ENCODE data around the gene UPK3A. TPM values are rescaled to one million over a fixed set of nuclear protein-coding genes. Genes with fewer than 3 reads are reported as not detected.
"Not testable (repeated sequence)": the region's sequence is repeated elsewhere in the genome, so short reads cannot be mapped to it uniquely, and the experiment has no call there.

The UPK3A gene
- total RNA-seq, 4 donors from 2014 or later = not detected

DNA sequence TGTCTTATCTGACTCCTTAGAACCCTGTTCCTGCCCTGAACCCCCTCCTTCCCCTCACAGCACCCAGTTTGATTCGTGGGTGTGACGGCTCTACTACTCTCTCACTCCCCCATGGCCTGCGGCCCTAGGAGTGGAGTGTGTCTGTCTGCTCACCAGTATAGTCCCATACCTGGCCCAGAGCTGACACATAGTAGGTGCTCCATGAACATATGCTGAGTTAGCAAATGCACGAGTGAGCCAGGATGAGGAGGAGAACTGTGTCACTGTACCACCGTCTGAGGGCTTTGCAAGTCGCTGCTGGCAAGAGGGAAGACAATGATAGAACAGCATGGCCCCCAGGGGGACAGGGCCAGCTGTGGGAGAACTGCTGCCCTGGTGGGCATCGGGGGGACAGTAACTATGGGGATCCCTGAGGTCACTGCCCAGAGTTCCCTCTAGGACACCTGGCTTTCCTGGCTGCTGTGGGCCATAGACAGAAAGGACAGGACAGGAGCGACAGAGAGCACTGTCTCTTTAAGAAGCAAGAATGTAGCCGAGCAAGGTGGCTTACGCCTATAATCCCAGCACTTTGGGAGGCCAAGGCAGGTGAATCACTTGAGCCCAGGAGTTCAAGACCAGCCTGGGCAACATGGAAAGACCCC, 24.9 kb upstream of the UPK3A start:
- TF ChIP-seq POLR2AphosphoS5 (IDR thresholded peaks at IDR 0.05) (no peak), POLR2A (IDR thresholded peaks at IDR 0.05) (no peak), EP300 (IDR thresholded peaks at IDR 0.05) (no peak)
- TF ChIP-seq, protein P1, sequence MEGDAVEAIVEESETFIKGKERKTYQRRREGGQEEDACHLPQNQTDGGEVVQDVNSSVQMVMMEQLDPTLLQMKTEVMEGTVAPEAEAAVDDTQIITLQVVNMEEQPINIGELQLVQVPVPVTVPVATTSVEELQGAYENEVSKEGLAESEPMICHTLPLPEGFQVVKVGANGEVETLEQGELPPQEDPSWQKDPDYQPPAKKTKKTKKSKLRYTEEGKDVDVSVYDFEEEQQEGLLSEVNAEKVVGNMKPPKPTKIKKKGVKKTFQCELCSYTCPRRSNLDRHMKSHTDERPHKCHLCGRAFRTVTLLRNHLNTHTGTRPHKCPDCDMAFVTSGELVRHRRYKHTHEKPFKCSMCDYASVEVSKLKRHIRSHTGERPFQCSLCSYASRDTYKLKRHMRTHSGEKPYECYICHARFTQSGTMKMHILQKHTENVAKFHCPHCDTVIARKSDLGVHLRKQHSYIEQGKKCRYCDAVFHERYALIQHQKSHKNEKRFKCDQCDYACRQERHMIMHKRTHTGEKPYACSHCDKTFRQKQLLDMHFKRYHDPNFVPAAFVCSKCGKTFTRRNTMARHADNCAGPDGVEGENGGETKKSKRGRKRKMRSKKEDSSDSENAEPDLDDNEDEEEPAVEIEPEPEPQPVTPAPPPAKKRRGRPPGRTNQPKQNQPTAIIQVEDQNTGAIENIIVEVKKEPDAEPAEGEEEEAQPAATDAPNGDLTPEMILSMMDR (IDR thresholded peaks at IDR 0.05) = no peak
- Histone ChIP-seq H3K27me3 (no peaks in the 10 kb centered on the region), H3K27ac (no peak overlapping the region), H3K4me3 (no peak overlapping the region), H3K4me1 (peaks cover 0 to 22% (median 8%) of the 10 kb centered on the region in 3 donors), H3K36me3 (no peaks in the 10 kb centered on the region), H3K9me3 (no peaks in the 10 kb centered on the region)
- 71 to 81% methylated on average over 4 to 5 of the region's 10 CpGs for WGBS, 2 donors (ENCODE audit: low coverage in 1 of 2)
- ATAC-seq = no peak

DNA sequence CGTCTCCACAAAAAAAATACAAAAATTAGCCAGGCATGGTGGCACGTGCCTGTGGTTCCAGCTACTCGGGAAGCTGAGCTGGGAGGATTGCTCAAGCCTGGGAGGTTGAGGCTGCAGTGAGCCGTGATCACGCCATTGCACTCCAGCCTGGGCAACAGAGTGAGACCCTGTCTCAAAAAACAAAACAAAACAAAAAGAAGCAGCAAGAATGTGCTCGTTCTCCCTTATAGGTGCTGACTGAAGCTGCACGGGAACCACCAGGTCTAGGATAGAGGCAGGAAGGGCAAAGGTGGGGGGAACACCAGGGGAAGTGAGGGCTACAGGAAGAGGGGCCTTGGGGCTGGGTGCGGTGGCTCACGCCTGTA, 24.4 kb upstream of the UPK3A start:
- not testable (repeated sequence) for H3K27me3 ChIP-seq, ATAC-seq, H3K9me3 ChIP-seq, H3K36me3 ChIP-seq, H3K4me3 ChIP-seq, H3K27ac ChIP-seq
- 58 to 65% methylated on average over 2 to 4 of the region's 9 CpGs for WGBS, 2 donors (ENCODE audit: low coverage in 1 of 2)
- peaks cover 0 to 22% (median 8%) of the 10 kb centered on the region in 3 donors for H3K4me1 ChIP-seq

DNA sequence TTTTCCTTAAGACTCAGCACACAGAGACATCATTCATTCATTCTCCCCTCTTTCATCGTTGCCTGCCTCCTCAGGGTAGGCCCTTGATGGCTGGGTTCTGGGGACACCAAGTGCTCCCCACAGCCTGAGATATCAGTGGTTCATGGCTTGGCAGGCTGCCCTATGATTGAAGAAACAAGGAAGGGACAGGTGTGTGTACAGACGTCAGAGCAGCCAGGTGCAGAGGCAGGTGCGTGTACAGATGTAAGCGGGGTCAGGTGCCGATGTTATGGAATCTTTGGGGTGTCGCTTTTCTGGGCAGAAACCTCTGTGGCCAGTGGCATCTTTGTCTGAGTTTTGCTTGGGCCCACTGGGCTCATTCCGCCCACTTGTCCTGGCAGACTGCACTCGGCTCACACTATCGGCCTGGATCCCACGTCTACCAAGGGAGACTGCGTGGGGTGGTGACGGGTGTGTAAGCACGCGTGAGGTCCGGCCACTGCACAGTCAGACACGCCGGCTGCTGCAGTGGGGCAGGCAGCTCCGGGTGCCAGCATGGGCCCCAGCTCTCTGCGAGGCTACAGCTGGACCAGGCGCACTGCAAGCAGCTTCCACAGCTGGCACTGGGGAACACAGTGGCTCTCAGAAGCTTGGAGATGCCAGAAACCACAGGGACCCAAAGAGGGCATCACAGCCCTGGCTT, 23.2 kb upstream of the UPK3A start:
- TF ChIP-seq POLR2AphosphoS5 (IDR thresholded peaks at IDR 0.05) (no peak), EP300 (IDR thresholded peaks at IDR 0.05) (no peak), POLR2A (IDR thresholded peaks at IDR 0.05) (no peak)
- TF ChIP-seq, protein P1 (IDR thresholded peaks at IDR 0.05) = no peak
- peaks cover 0 to 22% (median 8%) of the 10 kb centered on the region in 3 donors for H3K4me1 ChIP-seq
- 100% methylated on average over 3 of the region's 20 CpGs; no CpG with 5 or more reads in 1 of the 2 donors for WGBS, 2 donors (ENCODE audit: low coverage in 1 of 2)
- no peak overlapping the region for H3K27ac ChIP-seq
- H3K4me3 ChIP-seq = no peak overlapping the region
- no peaks in the 10 kb centered on the region for H3K27me3 ChIP-seq
- no peaks in the 10 kb centered on the region for H3K36me3 ChIP-seq
- no peaks in the 10 kb centered on the region for H3K9me3 ChIP-seq
- ATAC-seq = no peak

DNA sequence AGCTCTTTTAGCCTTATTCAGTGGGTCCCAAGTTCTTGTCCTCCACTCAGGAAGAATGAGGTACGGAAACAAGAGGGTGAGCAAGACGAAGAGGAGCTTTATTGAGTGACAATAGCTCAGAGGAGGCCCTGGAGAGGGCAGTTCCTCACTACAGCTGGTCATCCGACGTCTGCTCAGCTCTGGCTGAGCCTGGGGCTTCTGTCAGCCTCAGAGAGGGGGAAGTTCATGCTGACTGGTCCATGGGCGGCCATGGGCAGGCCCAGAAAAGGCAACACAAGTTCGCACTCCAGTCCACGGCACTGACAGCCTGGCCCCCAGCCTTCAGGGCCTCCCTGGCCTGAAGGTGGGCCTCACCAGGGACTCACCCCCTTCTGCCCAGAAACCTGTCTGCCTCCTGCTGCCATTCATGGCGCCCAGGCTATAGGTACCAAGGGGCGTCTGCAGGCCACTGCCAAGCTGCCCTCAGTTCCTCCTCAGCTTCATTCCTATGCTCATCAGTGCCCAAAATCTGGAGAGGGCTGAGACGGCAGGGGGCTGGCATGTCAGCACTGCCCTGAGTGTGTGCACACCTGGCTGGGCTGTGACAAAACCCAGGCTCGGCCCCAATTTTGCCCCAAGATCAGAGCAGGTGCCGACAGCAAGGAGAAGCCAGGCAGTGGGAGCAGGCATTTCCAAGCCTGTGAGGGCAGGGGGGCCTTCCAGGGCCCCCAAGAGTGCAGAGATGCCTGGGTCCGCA, 22.4 kb upstream of the UPK3A start:
- no peaks in the 10 kb centered on the region for H3K27me3 ChIP-seq
- no peak overlapping the region for H3K4me3 ChIP-seq
- no peak for ATAC-seq
- H3K27ac ChIP-seq = no peak overlapping the region
- TF ChIP-seq, protein P1 (IDR thresholded peaks at IDR 0.05) = no peak
- TF ChIP-seq EP300 (IDR thresholded peaks at IDR 0.05) = no peak
- TF ChIP-seq POLR2A (IDR thresholded peaks at IDR 0.05) = no peak
- TF ChIP-seq POLR2AphosphoS5 (IDR thresholded peaks at IDR 0.05) = no peak
- peaks cover 0 to 22% (median 8%) of the 10 kb centered on the region in 3 donors for H3K4me1 ChIP-seq
- WGBS, 2 donors (ENCODE audit: low coverage in 1 of 2) = no CpG with 5 or more reads among the region's 13 CpGs
- H3K36me3 ChIP-seq = no peaks in the 10 kb centered on the region
- no peaks in the 10 kb centered on the region for H3K9me3 ChIP-seq

DNA sequence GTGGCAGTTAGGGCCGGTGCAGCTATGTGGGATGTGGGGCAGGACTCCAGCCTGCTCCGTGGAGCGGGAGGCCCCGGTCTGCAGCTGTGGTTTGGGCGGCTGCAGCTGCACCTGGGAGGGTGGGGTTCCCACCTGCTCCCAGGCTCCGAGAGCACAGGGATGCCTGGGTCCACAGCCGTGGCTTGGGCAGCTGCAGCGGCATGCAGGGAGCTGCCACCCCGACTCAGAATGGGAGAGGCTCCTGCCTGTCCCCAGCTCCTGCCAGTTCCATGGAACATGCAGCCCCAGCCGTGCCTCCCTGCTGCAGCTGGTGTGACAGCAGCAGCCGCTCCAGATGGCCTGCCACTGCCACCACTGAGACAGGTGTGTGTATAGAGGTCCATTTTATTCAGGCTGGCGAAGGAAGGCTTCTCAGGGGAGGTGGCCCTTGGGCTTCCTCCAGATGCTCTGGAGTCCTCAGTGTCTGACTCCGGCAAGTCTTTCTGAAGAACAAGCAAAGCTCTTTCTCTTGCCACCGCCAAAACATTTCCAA, 21.8 kb upstream of the UPK3A start:
- no peaks in the 10 kb centered on the region for H3K27me3 ChIP-seq
- H3K9me3 ChIP-seq = no peaks in the 10 kb centered on the region
- H3K4me1 ChIP-seq = peaks cover 0 to 24% (median 8%) of the 10 kb centered on the region in 3 donors
- no CpG with 5 or more reads among the region's 14 CpGs for WGBS, 2 donors (ENCODE audit: low coverage in 1 of 2)
- no peak for ATAC-seq
- peak overlapping the region in 3 of 4 donors; percentile 11 to 54 (median 31) for H3K27ac ChIP-seq
- H3K36me3 ChIP-seq = no peaks in the 10 kb centered on the region
- H3K4me3 ChIP-seq = no peak overlapping the region
- TF ChIP-seq, protein P1 (IDR thresholded peaks at IDR 0.05) = no peak
- TF ChIP-seq EP300 (IDR thresholded peaks at IDR 0.05) (no peak), POLR2AphosphoS5 (IDR thresholded peaks at IDR 0.05) (no peak), POLR2A (IDR thresholded peaks at IDR 0.05) (no peak)

Measured in gastroesophageal sphincter (tissue), 4 donors.